HG03432 (cell line): Measurements from ENCODE around the gene ZNF75A.
"Not testable (repeated sequence)": the region's sequence is repeated elsewhere in the genome, so short reads cannot be mapped to it uniquely, and the experiment has no call there.

Source experiments
- ATAC-seq: cut with Tn5 transposase; IDR thresholded peaks from one replicate; pipeline ENCODE4 v1.9.1; 2021; ENCODE audit warnings: mild to moderate bottlenecking, moderate library complexity; ENCODE audit not compliant: unreplicated experiment

The ZNF75A gene

GRCh38 chr16:3305109-3306068 is at the start of gene ZNF75A, which contains the start of gene TIGD7:
Gene ZNF75A (plus strand): TSS chr16:3305497. CDS start chr16:3308429, 2,932 bp downstream.
Gene TIGD7 (minus strand): TSS chr16:3305430. CDS start chr16:3300614, 4,816 bp downstream.
- peak; percentile 95 for ATAC-seq

GRCh38 chr16:3256146-3256865 is 49.0 kb upstream of the ZNF75A start, which contains the start of gene MEFV:
Gene MEFV (minus strand): TSS chr16:3256633. CDS start chr16:3256587, 46 bp downstream.
- ATAC-seq, result no peak

DNA sequence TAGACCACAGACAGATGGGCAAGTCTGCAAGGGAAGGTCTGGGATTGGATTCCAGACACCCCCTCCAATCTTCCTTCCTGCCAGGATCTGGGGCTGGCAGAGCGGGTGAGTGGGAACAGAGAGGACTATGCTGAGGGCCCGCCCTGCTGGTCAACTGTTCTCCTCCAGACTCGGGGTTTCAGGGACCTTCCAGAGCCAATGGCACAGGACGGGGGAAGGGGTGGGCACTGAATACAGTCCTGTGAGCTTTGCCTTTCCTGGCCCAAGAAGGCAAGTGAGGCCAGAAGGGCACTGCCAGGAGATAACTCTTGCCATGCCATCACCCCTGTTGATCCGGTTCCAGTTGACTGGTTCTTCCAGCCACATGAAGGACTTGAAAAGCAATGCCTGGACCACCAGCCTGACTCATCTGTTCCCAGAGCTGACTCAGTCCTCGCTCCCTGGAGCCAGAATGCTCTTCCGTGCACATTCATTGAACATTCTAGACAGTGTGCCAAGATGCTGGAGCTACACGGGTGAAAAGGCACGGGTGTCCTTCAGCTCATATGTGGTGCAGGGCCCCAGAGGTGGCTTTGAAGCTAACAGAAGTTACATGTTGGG is 48.3 kb upstream of the ZNF75A start:
- no peak for ATAC-seq

- ATAC-seq, result no peak
Measured at GRCh38 chr16:3259836-3260235, 45.5 kb upstream of the ZNF75A start.

DNA sequence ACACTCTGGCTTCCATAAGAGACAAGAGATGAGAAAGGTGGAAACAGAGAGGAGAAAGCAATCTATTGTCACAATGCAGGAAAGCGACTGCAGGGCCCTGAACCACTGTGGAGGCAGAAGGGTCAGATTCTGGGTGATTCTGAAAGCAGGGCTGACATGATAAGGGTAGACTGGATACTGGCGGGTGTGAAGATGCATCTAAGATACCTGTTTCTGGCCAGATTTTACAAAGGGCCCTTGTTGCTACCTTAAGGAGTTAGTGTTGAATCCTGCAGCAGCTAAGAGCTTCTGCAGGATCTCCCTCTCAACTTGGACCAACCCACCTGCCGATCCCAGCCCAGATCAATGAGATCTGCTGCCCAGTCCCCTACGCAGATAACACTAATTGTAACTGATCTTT is 42.8 kb upstream of the ZNF75A start:
- no peak for ATAC-seq

GRCh38 chr16:3264137-3265036 is 40.9 kb upstream of the ZNF75A start:
- ATAC-seq, result peak; percentile 83

DNA sequence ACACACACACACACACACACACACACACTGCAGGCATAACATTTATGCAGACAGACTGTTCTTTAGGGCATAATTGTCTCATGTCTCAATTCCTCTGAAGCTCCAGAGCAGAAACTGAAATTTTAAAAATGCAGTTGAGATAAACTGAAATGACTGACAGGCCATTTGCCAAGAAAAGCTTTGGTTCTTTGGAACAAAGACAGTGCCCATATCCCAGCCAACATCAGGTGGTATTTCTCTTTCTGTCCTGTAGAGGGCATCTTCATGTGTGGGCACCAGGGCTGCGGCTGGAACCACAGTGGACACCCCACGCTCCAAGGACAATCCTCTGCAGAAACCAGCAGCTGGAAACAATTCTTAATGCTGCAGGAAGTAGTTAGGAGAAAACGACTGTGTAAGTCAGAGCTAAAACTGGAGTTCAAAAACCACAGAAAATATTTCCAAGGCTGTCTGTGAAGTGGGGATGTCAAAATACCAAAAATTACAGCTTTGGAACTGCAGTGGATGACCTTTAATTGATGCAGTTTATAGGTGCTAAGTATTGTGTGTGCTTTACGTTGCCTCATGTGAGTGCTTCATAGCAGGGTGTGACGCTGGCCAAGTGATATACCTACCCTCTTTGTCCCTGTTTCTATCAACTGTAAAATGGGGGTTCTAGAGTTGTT is 38.3 kb upstream of the ZNF75A start:
- ATAC-seq, result no peak

GRCh38 chr16:3268294-3268693 is 37.0 kb upstream of the ZNF75A start:
- ATAC-seq, result no peak

GRCh38 chr16:3270718-3271117 is 34.6 kb upstream of the ZNF75A start:
- not testable (repeated sequence) for ATAC-seq

DNA sequence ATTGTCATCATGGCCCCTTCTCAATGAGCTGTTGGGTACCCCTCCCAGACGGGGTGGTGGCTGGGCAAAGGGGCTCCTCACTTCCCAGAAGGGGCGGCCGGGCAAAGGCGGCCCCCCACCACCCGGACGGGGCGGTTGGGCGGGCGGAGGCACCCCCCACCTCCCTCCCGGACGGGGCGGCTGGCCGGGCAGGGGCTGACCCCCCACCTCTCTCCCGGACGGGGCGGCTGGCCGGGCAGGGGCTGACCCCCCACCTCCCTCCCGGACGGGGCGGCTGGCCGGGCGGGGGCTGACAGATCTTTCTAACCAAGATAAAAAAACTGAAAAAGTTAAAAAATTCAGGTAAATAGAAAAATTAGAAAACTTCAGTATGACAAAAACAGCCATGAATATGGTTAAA is 34.0 kb upstream of the ZNF75A start:
- not testable (repeated sequence) for ATAC-seq

- ATAC-seq, result no peak
Measured at GRCh38 chr16:3274490-3274889, 30.8 kb upstream of the ZNF75A start.

- no peak for ATAC-seq
Measured at GRCh38 chr16:3274947-3275346, 30.4 kb upstream of the ZNF75A start.

- ATAC-seq, result no peak
Measured at GRCh38 chr16:3276679-3277078, 28.6 kb upstream of the ZNF75A start.

DNA sequence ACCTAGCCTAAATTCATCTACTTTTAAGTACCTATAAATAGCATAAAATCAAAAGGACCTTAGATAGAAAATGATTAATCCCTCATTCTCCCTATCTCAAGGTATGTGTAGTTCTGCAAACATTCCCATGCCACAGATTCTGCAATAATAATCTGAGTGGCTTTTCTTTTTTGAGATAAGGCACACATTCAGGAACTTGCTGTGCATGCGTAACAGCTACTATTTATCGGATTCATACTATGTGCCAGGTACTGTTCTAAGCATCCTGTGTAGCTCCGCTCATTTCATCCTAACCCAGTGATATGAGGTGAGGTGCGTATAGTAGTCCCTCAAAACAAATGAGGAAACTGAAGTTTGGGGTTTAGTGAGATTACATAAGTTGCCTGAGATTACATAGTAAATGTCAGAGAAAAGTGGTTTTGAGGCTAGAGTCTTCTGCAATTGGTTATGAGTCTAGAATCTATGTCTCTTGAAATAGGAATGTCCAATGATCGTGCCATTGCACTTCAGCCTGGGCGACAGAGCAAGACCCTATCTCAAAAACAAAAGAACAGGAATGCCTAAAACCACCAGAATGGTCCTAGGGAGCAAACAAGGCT is 24.0 kb upstream of the ZNF75A start:
- no peak for ATAC-seq

DNA sequence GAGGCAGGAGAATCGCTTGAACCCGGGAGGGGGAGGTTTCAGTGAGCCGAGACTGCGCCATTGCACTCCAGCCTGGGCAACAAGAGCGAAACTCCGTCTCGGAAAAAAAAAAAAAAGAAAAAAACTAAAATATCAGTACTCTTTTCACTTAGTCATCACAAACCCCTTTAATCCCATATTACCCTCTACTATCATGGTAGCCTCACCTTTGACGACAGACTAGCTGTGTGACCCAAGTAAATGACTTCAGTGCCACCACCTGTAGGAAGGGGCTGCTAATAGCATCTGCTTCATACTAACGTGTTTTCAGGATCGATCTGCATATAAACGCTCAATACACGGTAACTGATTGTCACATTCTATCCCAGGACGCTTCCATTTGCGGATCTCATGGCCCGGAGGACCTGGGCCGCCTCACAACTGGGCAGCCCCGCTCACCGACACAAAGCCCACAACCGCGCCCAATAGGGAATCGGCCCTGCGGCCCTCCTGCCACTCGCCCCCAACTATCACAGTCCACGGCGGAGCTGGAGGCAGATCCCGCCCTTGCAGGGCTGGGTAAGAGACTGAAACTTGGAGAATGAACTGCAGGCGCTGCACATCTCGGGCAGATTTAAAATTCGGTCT is 23.1 kb upstream of the ZNF75A start:
- ATAC-seq, result peak; percentile 31

DNA sequence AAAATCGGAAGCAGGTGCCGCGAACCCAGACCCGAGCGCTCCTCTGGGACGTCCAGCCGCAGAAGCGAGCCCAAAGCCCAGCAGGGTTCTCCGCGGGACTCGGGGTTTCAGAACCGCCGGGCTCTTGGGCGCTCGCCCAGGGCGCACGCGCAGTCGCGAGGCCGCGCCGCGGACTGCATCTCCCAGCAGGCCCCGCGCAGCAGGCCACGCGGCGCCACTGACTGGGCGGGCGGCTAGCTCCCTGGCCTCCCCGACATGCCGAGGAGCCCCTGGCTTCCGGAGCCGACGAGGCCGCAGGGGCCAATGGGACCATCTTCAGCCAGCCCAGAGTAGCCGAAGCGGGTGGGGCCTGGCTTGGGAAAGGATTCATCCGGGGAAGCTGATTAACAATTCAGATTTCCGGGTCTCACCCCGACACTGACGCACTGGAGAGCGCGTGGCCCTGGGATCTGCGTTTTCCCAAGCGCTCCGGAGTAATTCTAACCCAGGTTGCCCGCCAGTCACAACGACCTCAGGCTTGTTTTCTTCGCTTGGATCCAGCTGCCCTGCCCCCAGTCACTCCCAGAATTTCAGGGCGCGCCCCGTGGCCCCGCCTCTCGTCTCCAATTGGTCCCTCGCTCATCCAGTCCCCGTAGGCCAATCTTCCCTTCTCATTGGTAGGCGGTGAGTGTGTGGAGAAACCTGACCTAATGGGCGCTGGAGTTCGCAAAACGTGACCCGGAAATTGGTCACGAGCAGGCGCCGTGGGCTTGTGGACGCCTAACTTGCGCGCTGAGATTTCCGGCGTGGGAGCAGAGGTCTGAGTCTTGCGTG is 22.4 kb upstream of the ZNF75A start, which contains the start of gene ZNF263:
ZNF263 (plus strand) TSS at position 762 of the 813 bp plus-strand sequence. CDS start 328 bp downstream, outside the sequence.
- peak; percentile 81 for ATAC-seq

GRCh38 chr16:3283543-3284447 is 21.5 kb upstream of the ZNF75A start:
- ATAC-seq, result no peak
